HG03520 (cell line): ENCODE results near the gene F10.

Source experiments
- ATAC-seq: cut with Tn5 transposase; IDR thresholded peaks from one replicate; pipeline ENCODE4 v1.9.1; 2021; ENCODE audit warnings: mild to moderate bottlenecking, moderate library complexity; ENCODE audit not compliant: unreplicated experiment

Gene F10

DNA sequence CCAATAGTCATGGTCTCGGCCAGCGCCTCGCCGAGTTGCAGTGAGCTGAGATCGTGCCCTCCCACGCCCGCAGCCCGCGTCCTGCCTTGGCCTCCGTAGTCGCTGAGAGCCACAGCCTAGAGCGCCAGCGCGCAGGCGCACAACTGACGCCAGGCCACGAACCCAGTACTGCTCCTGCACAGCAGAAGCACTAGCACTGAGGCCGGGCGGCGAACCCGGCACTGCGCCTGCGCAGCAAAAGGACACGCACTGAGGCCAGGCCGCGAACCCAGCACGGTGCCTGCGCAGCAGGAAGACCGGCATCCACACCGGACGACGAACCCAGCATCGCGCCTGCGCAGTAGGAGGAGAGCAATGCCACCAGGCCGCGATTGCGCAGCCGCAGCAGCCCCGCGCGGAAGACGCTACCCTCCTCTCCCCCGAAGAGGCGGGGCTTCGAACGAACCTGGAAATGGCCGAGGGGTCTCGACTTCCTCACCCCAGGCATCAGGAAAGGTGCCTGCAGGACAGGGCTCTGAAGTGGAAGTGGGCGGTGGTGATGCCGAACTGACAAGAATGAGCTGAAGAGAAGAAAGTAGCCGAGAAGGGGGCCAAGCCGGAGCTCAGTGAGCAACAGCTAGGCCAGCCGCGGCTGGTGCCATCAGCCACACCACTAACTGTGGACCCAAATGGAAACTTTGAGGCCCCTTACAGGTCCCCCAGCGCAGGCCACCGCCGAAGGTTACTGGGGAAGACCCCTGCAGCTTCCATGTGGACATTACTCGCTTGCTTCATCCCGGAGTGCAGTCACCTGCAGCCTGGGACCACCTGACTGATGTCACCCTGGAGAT is 7.5 kb downstream of the F10 start:
- no peak for ATAC-seq

DNA sequence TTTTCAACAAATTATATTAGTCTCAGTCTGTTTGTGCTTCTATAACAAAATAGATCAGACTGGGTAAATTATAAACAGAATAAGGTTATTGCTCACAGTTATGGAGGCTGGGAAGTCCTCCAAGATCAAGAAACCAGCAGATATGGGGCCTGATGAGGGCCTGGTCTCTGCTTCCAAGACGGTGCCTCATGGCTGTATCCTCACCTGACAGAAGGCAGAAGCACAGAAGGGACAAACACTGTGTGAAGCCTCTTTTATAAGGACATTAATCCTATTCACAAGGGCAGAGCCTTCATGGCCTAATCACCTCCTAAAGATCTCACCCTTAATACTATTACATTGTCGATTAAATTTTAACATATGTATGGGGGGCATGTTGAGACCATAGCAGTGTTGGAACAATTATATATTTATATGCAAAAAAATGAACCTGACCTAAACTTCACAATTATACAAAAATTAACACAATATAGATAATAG is 12.7 kb downstream of the F10 start:
- no peak for ATAC-seq

DNA sequence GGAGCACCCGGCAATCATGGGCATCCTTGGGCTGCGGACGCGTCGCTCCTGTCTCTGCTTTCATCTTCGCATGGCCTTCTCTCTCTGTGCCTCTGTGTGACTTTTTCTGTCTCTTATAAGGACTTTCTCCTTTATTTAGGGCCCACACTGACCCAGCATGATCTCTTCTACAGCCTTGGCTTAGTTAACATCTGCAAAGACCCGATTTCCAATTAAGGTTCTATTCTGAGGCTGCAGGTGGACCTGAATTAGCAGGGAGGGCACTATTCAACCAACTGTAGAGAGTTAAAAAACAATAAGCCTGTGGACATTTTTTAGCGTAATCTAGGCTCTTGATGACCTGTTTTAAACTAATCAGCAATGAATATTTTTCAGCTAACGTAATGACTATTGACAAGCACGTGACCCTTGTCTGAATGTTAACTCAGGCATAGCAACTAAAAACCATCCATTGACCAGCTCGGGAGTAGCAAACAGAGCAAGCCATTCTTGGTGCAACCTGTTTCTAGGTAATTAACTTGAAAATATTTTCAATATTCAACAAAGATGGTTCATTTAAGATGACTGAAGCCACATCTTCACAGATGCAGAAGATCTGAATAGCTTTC is 15.2 kb downstream of the F10 start:
- ATAC-seq: no peak

GRCh38 chr13:113138792-113139551 is 16.4 kb downstream of the F10 start:
- ATAC-seq: no peak

- no peak for ATAC-seq
Measured at GRCh38 chr13:113139577-113139976, 17.0 kb downstream of the F10 start.

DNA sequence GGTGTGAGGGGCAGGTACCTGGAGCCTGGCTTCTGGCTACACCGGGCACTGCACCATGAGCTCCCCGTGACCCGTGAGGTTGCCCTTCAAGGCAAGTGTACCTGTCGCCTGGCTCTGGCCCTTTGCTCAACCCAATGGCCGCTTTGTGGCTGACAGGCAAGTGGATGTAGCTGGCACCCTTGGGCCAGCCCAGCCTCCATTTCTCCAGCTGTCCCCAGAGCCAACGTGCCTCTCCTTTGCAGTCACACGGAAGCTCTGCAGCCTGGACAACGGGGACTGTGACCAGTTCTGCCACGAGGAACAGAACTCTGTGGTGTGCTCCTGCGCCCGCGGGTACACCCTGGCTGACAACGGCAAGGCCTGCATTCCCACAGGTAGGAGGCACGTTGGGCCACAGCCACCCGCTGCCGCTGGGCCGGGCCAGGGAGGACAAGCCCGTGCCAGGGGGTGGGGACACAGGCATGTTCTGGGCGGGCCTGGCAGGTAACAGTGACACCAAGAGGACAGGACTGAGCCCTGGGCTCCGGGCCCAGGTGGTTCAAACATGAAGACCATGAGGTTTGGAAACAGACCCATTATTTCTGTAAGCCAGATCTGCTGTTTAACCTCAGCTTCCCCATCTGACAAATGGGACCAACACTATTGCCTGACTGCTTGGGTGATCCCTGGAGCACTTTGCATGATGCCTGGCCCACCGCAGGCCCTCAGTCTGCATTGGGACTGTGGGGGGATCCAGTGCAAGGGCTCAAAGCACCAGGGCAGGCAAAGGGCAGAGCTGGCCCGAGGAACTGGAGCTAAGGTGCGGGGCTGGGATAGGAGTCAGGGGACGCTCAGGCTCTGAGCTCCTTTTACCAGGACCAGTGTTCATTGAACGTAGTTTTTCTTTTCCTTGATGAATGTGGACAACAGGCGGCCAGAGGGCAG is 18.3 kb downstream of the F10 start:
- no peak for ATAC-seq

DNA sequence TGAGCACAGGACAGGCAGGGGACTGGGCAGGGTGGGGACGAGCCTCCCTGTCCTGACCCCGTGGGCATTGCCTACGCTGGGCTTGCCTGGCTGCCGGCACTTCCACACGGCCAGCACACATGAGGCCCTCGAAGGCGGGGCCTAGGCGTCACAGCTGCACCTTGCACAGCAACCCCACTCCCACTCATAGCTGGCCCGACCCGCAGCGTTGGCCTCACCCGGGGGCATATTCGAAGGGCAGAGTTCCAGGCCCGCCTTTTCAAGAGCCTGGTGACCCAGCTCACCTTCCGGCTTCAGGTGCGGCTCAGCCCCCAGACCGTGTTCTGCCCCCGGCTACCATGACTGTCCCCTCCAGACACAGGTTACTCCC is 19.0 kb downstream of the F10 start:
- ATAC-seq: no peak

DNA sequence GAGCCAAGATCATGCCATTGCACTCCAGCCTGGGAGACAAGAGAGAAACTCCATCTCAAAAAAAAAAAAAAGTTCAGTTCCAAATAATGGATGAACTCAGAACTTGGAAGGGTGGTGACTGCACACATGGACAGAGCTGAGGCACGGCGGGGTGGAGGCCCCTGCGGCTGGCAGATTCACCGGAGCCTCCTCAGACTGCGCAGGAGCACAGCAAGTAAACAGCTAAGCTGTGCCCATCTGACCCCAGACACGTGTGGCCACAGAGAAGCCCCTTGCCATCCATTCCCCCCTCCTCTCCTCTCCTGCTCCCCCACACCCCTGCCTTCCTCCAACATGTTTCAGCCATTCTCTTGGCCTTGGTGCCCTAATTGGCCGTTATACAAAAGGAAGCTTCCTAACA is 20.3 kb downstream of the F10 start:
- ATAC-seq: no peak

DNA sequence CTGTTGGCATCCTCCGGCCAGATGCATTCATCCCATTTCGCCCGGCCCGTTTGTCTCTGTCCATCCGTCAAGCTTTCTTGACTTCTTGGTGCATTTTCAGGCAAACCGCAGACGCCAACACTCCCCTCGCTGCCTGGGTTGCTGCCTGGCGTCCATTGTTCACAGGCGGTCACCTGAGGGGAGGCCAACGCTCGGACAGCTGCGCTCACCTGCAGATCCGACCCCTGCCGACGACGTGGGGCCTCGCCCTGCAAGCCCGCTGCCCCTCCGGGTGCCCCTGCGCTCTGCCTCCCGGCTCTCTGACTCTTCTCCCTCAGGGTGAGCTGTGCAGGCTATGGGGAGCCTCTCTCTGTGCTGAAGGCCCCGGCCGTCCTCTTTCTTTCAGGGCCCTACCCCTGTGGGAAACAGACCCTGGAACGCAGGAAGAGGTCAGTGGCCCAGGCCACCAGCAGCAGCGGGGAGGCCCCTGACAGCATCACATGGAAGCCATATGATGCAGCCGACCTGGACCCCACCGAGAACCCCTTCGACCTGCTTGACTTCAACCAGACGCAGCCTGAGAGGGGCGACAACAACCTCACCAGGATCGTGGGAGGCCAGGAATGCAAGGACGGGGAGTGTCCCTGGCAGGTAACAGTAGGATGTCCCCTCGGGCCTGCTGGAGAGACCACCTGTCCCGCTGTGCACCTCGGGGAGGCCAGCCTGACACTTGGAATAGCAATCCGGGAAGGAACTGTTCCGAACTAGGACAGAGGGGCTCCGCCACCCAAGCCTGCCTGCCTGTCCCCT is 21.1 kb downstream of the F10 start:
- no peak for ATAC-seq

- ATAC-seq: no peak
Measured at GRCh38 chr13:113144255-113144629, 21.6 kb downstream of the F10 start.

- no peak for ATAC-seq
Measured at GRCh38 chr13:113145496-113145895, 22.9 kb downstream of the F10 start.

DNA sequence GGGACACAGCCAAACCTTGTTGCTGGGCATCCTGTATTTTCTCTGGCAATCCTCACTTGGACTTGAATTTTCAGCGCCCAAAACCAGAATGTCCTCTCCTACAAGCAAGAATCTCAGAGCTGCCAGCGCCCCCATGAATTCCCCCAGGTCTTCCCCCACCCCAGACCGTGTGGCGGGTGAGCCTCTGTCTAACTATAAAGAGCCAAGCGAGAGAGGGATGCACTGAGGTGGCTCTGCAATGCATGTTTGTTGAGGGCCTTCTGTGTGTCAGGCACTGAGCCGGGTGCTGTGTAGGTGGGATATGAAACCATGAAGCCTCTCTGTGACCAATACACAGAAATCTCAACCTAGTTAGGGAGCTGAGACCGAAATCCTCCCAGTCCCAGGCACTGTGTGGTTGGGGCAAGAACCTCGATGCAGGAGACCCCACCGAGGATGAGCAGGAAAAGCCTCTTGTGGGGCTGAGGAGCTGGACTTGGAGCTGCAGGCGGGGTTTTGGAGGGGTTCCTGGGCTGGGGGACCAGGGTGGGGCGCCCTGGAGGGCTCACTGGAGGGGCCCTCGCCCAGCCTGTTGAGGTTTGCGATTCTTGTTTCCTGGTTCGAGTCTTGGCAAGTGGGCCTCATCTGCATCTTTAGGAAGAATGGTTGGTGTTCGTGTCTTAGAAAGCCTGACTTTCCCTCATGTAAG is 23.5 kb downstream of the F10 start:
- ATAC-seq: no peak

DNA sequence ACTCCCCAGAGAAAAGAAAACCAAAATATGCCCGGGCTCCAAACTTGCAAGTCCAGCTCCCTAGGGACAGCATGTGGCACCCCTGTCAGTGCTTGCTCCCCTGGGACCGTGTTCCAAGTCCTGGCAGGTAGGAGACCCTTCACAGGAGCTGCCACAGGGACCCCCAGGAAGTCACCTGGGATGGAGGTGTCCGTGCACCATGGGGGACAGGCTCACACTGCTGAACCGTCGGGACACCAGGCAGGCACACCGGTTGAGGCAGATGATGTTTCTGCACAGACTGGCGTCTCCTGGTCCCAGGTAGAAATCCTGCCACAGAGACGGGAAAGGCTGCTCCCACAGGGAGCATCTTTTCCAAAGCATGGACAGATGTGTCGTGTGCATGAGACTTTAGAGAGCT is 24.2 kb downstream of the F10 start:
- no peak for ATAC-seq

GRCh38 chr13:113147206-113147605 is 24.6 kb downstream of the F10 start:
- ATAC-seq: no peak

DNA sequence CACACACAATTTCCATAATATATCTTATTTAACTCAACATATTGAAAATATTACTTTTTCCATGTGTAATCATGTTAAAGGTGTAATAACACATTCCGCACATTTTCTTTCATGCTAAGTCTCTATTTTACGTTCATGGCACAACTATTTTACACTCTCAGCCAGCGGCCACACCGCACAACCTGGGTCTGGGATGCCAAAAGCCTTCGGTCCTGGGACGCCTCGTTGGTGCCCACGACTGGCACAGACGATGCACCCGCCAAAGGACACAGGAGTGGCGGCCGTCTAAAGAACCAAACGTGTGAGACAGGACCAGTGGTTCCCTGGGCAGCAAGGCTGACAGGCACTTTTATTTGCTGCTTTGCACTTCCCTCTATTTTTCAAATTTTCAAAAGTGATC is 25.8 kb downstream of the F10 start:
- ATAC-seq: no peak

GRCh38 chr13:113148940-113149503 is 26.4 kb downstream of the F10 start:
- ATAC-seq: no peak

DNA sequence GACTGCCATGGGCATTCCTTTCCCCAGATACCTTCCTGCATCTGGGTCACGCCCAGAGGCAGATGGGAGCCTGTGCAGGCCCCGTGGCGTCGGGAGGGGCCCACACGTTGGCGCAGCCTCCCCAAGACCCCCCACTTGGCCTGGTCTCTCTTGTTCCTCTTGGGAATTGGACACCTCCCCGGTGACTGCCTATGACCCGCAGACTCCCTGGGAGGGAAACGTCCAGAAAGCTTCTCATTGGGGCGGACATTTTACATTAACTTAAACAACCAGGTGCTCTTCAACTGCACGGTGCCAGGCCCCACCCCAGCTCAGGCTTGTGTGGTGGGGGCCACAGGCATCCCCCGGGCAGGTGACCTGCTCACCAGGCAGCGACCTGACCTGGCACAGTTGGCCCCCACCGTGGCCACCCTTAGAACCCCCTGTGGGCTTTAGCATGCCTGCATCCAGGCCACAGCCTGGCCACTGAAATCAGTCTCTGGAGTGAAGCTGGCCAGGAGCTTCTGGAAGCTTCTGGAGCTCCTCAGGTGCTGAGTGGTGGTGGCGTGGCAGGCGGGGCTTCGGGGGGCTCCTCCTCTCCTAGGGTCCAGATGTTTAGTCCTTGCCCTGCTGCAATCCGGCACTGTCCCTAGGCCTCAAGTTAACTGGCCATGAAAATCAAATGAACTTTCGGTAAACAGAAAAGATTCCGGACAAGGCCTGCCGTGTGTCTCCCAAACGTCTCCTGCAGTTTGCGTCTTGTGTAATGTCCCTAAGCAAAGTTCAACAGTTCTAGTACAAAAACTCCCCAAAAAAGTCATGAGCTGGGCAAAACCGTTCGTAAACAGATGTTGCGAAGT is 27.3 kb downstream of the F10 start:
- ATAC-seq: no peak
